ENCODE data around the gene PEX10.
A peak's percentile ranks its signal among the peaks of the same experiment; 100 is the strongest.
"Not testable (repeated sequence)": the region's sequence is repeated elsewhere in the genome, so short reads cannot be mapped to it uniquely, and the experiment has no call there.

Gene PEX10

DNA sequence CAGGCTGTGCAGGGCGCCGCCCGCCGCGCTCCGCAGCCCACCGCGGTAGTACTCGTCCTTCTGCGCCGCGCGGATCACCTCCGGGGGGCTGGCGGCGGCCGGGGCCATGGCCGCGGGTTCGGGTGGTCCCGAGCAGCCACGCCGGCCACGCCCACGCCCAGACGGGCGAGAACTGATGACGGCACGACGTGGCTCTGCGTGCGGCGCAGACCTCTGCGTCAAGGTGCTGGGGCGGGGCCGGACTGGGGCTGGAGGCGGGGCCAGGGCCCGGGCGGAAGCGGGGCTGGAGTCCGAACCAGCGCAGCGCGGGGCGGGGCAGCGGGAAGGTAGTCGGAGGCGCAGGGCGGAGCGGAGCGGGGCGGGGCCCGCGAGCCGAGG, at the start of gene PEX10:
Gene PEX10, minus strand, starts transcription at position 170 of the 378 bp plus-strand sequence. Its CDS starts 62 bp downstream, at position 108.
- peak; percentile 98 for DNase-seq

DNA sequence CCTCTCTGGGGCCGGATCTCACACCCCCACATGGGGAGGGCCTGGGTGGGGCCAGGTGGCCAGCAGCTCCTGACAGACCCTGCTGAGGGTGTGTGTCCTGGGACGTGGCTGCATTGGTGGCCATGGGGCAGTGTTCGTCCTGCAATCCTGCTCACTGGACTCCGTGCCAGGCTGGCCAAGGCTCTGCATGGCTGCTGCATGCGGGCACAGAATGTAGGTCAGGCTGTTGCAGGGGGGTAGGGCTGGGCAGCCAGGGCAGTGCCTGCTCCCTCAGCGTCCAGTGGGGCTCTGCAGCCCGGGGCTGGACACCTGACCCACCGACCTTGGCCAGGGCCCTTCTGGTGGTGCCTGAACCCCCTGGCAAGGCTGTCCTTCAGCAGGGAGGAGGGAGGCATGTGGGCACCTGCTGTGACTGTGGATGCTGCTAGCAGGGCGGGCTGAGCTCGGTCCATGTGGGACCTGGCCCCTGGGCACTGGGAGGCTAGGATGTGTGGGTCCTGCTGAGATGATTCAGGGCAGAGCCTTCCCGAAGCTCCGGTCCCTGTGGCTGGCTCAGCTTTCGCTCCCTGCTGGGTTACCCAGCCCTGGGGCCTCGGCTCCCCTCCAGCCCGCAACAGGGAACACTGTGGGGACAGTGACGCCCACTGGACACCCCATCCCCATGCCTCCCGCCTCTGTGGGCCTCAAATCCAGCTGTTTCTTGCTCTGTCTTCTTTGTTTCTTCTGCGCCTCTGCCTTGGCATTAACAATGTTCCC, 48.8 kb upstream of the PEX10 start:
- no peak for DNase-seq

DNA sequence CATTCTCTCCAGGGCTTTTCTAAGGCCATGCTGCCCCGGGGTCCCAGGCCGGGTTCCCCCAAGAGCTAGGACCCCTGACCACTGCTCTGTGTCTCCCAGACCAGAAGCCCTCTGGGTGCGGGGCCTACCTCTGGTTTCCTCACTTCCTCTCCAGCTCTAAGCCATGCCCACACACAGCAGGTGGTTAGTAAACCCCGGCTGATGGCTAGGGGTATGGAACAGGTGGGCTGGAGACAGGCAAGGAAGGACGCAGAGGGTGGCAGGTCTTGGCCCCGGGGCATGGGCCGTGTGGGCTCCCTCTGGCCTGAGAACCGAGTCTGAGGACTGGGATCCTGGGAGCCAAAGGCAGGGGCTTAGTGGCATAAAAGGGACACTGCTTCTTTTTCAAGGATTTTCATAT, 47.8 kb upstream of the PEX10 start:
- DNase-seq = no peak

DNA sequence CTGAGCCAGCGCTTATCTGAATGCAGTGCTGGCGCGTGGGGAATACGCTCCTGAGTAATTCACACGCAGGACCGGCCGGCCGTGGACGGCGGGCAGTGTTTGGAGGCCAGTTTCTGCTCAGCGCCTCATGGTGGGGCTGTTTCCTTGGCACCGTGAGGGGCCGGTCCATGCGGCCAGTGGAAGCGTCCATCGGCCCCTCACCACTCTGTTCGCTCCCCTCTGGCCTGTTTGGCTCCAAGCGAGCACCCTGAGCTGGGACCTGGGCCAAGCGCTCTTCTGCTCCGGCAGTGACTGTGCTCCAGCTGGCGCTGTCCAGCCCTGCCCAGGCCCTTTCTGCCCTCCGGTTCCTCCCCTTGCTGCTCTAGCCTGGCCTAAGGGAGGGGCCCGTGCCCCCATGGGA, 47.4 kb upstream of the PEX10 start:
- no peak for DNase-seq

DNA sequence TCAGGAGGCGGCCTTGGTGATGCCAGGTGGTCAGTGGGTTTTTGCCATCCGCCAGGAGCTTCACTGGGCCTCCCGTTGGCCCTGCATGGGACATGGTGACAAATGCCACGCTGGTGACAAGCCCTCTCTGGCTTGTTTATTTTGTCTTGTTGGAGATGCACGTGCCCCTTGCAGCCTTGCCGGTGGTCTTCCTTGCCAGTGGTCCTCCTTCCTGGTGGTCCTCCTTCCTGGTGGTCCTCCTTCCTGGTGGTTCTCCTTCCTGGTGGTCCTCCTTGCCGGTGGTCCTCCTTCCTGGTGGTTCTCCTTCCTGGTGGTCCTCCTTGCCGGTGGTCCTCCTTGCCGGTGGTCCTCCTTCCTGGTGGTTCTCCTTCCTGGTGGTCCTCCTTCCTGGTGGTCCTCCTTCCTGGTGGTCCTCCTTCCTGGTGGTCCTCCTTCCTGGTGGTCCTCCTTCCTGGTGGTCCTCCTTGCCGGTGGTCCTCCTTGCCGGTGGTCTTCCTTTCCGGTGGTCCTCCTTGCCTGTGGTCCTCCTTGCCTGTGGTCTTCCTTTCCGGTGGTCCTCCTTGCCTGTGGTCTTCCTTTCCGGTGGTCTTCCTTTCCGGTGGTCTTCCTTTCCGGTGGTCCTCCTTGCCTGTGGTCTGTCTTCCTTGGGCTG, 46.9 kb upstream of the PEX10 start:
- DNase-seq = not testable (repeated sequence)

DNA sequence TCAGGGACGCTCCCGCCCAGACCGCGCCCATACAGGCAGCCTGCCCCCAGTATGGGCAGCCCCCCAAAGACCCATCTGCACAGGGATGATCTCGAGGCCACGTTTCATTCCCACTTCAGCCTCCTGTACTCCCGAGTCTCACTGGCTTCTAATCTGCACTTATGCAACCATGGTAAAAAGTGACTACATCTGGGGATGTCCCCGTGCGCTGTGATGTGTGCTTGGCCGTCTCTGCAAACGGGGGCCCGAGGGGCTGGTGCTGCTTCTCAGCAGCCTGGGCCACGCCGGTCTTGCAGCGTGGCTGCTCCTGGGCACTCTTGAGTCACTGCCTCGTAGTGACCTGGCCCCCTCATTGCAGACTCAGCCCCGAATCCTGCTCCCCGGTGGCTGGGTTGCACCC, 46.3 kb upstream of the PEX10 start:
- no peak for DNase-seq

DNA sequence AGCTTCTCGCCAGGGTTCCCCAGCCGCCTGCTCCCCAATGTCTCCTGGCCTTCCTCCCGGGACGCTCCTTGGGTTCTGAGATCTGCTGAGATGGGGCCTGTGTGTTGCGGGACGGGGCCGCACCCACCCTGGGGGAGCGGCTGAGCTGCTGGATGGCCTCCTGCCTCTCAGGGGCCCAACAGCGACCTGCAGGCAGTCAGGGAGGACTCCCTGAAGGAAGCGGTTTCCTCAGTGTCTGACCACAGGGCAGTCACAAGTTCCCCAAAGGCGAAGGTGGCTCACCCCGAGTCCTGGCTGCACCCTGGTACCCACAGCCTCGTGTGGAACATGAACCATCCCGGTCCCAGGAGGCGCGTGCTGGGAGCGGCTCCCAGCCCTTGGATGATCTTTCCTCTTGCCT, 45.1 kb upstream of the PEX10 start:
- no peak for DNase-seq

DNA sequence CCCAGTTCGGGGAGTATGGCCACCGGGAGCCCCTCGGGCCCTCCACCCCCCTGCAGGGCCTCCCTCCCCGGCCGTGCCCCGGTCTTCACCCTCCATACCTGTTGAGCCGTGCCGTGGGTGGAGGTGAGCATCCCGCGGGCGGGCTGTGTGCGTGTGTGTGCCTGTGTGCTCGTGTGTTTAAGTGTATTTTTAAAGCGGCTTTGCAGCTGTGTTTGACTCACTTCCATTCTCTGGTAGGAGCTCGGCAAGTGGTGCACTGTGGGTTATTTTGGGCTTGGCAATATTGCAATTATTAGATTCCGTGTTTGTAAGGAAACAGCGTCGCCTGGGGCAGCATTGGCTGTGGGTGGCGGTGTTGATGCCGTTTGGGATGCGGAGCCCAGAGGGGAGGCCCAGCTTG, 43.4 kb upstream of the PEX10 start:
- no peak for DNase-seq

DNA sequence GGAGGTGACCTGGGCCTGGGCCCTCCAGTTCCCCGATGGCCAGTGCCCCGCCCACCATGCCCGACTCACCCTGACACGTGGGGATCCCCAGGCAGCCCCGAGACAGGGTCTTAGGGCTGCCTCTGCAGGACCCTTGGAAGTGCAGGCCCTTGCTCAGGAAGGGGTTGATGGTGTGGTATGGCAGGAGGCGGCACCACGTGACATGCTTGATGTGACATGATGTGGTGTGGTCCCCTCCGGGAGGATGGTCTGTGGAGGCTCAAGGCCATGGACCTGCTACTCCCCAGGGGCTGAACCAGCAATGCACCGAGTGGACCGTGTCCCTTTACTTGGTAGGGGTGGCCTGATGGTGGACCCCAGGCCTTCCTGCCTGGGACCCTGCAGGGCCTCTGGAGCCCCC, 41.9 kb upstream of the PEX10 start:
- DNase-seq = no peak

DNA sequence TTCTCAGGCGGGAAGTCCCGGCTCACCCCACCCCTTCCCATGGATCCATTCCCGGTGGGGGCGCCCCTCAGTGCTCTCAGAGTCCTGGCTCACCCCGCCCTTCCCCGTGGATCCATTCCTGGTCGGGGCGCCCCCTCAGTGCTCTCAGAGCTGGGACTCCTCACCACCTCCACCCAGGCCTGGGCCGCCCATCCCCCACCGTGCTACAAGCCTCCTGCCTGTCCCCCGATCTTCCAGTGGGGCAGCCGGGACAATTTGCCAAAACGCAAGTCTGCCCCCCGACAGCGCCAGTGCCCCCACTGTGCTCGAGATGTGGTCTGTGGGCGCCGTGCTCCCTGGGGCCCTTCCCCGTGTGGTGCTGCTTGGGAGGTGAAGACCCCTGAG, 40.6 kb upstream of the PEX10 start:
- no peak for DNase-seq

DNA sequence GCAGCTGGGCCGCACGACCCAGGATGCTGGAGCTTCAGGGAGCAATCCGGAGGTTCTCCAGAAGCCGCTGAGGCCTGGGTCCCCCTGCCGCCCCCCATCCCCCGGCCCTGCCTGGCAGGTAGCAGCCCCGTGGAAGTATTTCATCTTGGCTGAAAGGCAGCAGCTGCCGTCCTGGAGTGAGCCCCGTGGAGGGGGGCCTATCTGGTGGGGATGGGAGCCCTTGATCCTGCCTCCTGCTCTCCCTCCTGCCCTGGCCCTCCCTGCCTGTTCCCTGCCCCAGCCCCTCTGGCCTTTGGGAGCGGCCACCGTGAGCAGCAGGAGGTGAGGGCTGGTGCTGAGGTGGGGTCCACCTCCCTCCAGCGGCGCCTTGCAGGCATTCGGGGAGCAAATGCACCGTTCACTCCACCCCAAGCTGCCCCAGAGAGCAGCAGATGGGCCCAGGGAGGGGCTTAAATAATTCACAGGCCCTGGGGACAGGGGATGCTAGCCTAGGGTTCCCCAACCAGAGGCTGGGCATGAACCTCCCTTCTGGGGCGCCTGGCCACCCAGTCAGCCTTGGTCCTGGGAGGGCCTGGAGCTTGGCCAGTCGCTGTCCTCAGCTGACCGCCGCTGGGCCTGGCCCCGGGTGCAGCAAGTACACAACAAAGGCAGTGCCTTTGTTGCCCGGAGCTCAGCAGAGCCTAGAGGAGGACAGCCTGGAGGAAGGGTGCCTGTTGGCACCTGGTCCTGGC, 40.0 kb upstream of the PEX10 start:
- DNase-seq = peak; percentile 87

DNA sequence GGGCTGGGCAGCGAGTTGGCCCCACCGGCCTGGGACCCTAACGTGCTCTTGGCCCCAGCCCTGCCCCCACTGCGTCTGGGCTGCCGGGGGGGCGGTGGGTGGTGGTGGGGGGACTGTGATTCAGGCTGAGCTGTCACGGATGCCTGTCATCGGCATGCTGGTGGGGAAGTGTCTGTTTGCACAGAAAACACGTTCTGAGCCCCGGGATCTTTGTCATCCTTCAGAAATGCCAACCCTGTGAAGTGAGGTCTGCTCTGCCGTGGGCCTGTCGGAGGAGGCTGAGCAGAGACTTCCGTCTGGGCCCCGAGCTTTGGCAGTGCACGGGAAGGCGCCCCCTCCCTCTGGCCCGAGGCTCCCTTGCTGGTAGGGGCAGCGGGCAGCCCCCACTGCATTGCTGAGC, 39.4 kb upstream of the PEX10 start:
- peak; percentile 22 for DNase-seq

DNA sequence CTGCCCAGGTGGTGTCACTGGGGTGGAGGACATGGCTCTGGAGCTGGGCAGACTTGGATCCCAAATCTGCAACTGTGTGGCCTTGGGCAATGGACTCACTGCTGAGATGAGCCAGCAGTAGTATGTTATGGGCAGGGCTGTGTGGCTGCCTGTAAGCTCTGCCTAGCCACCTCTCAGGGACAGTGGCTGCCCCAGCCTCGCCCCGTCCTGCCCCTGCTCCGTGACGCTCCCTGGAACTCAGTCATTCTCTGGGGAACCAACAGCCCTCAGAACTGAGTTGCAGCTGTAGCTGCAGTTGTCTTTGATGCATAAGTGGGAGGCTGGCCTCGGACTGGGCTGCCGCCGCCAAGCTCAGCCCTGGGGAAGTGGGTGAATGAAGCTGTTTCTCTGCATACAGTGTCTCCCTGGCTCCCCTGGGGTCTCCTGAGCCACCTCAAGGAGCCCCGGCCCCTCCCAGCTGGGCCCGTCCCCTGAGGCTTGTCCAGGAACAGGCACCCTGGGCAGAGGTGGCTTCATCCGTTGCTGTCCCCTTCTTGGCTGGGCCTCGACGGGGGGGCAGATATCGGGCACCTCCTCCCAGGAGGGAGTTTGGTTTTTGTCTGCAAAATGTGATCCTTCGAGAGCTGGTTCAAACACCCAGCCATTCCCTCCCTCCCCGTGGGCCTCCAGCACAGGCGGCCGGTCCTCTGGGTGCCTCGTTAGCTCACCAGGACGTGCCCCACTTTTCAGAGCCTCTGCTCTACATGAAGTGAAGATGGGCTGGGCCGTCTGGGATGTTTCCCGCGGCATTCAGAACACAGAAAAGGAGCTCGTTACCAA, 37.5 kb upstream of the PEX10 start:
- no peak for DNase-seq

DNA sequence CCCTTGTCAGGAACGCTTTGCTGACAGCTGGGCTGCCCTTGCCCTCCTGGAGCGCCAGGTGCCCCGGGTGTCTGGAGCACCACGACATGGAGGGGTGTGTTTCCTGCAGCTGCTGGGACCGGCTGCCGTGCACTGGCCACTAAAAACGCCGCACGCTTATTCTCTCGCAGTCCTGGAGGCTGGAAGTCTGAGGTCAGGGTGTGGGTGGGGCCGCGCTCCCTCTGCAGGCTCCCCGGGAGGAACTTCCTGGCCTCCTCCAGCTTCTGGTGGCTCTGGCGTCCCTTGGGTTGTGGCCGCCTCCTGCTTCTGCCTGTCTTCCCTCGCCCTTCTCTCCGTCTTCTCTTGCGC, 35.7 kb upstream of the PEX10 start:
- DNase-seq = no peak

DNA sequence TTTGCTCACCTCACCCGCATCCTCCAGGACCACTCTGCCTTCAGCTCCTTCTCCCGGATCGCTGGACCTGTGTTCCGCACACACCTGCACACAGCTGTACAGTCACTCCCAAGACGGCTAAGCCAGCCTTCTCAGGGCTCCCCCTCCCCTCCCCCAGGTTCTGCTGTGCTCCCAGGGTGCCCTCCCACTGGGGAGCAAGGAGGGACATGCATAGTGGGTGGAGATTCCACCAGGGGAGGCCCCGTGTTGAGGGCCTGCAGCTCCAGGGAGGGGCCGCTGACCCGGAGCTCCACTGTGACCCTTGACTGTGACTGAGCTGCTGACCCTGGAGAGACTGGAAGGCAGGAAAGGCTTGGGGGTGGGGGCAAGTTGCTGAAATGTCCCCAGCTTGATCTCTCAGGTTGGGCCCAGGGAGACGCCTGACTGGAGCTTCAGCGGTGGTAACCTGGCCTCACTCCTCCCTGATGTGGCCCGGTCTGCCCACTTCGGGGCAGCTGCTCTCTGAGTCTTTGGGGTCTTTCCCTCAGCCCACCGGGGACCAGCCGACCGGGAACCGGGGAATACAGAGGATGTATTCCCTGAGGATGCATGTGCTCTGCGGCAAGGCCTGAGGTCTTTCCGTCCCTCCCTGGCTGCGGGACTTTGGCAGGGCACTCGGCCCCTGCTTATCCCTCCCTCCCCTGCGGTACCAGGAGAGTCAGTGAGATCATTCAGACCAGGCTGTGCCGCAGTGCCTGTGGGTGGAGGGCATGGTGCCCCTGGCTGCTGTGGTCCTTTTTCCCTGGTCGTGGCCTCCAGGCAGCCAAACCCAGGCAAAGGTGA, 35.1 kb upstream of the PEX10 start:
- DNase-seq = no peak

DNA sequence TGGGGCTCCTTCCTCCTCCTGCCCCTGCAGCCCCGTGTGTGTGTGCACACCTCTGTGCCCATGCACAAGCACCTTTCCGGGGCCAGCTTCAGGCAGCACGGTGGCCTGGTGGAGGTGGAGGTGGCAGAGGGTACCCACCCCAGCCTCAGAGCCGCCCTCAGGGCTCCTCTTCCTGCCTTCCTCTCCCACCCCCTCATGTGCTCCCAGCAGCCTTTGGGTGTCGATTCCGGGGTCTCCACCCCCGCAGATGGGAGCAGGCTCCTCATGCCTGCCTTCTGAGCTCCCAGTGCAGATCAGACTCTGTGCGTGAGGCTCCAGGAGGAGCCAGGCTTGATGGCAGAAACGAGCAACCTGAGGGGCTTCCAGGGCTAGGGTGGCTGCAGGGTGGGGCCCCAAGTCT, 34.5 kb upstream of the PEX10 start:
- DNase-seq = no peak

DNA sequence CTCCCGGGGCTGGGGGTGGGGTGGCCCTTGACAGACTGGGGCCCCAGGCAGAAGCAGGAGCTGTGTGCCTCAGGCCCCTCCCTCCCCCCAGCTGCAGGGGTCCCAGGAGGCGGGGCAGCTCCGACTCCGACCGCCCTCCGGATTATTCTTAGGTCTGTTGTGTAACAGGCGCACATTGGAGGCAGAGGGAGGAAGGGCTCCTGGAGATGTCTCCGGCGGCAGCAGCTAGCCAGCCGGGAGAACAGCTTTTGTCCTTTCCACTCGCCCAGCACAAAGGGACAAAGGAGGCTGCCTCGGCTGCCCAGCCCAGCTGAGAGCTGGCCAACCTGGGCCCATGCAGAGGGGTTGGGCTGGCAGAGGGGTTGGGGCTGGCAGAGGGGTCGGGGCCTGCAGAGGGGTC, 34.0 kb upstream of the PEX10 start:
- no peak for DNase-seq

DNA sequence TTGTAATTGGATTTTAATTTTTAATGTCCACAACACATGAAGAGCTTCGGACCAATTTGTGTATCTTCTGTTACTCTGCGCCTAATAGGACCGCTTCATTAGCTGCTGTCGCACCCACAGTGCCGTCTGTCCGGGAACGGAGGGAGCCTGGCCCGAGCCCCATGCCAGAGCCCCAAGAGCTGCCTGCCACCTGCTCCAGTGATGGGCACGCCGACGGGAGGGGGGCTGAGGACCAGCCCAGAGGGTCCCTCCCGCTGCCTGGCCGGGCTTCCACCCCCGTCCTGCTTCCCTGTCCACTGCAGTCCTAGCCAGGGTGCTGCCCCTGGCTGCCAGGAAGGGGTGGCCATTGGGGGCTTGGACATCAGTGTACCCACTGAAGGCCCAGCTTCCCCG, 33.5 kb upstream of the PEX10 start:
- no peak for DNase-seq

DNA sequence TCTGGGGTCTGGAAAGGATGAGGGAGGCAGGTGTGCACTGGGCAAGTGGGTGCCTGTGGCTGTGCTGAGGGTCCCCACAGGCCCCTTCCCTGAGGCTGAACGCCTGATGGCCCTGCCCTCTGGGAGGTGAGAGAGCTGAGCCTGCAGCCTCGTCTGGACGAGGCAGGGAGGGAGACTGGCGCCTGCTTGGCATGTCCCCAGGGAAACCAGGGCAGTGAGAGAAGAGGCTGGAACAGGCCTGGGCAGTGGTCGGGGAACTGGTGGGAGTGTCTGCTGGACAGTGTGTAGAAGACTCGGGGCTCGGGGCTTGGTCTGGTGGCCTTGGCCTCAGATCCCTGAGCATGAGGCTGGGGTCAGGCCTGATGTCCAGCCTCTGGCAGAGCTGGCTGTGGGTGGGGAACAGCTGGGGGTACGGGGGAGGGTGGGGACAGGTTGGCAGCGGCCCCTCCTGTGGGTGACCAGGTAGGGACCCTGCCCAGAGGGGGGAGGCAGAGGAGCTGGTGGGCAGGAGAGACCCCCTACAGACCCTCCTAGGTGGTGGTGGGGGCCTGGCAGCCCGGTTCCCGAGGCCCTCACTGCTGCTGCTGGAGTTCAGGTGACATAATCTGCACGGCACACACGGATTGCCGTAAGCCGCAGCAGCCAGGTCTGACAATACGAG, 32.9 kb upstream of the PEX10 start:
- DNase-seq = no peak

DNA sequence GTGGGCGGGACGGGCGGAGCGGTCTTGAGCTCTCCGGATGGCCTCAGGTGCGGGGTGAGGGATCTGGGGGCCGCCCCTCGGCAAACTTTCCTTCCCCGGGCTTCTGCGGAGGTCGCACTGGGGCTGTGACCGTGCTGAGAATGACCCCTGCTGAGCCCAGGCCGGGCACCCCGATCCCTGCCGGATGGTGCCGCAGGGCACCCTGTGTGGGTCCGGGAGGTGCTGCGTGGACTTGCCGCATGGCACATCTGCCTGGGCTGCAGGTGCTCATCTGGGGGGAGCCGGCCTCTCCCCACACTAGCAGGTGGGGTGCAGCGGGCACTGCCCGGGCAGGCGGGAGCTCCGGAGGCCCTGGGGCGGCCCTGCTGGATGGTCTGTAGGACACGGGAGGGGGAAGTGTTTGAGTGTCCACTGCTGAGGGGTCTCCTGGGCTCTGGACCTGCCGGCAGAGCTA, 31.8 kb upstream of the PEX10 start:
- no peak for DNase-seq

DNA sequence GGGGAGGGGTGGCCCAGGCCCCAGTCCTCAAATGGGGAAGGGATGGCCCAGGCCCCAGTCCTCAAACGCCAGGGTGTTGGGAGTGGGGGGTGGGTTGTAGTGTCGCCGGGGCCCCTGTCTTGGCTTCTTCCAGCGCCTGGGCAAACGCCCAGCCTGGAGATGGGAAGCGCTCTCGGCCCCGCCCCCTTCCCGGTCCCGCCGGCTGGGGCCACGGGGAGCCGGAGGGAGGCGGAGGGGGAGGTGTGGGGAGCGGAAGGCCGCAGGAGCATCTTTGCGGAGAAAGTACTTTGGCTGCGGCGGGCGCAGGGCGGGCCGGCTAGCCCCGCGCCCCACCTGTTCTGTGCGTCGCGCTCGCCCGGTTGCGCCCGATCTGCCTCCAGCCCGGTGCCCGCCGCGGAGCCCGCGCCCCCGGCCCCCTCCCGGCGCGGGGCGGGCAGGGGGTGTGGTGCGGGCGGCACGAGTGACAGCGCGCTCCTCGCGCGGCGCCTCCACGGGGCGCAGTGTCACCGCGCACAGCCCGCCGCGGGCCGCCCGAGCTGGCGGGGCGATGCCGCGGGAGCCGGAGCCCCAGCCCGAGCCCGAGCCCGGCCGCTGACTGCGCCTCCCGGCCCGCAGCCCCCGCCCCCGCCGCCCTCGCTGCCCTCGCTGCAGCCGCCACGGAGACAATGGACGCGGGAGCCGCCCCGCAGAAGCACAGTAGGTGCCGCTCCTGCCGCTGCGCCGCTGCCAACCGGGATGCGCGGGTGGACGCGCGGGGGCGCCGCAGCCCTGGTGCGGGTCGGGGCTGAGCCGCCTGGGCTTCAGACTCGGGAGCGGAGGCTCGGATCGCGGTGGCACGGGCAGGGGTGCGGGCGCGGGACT, 31.1 kb upstream of the PEX10 start:
- DNase-seq = no peak
